Mesothelial cell of epicardium (in vitro differentiated cells): Measurements from ENCODE around the gene CDK6. TPM values are rescaled to one million over a fixed set of nuclear protein-coding genes. Genes with fewer than 3 reads are reported as not detected.
A peak's percentile ranks its signal among the peaks of the same experiment; 100 is the strongest.

Experiments
- DNase-seq, 2 experiments: peaks; one replicate each; pipeline ENCODE4 v3.0.0; 2021; ENCODE audit warnings: low spot score in 2 of 2; ENCODE audit not compliant: unreplicated experiment in 2 of 2
- H3K27ac Mint-ChIP-seq: 2 replicates; pipeline ENCODE4 v1.8.0; 2021; ENCODE audit warnings: mixed read lengths
- H3K27me3 Mint-ChIP-seq: 2 replicates; pipeline ENCODE4 v1.8.0; 2021; ENCODE audit warnings: low read depth, mixed read lengths
- H3K36me3 Mint-ChIP-seq: 2 replicates; pipeline ENCODE4 v1.8.0; 2021; ENCODE audit warnings: mixed read lengths
- H3K4me1 Mint-ChIP-seq: 2 replicates; pipeline ENCODE4 v1.8.0; 2021; ENCODE audit warnings: mixed read lengths
- H3K4me3 Mint-ChIP-seq: 2 replicates; pipeline ENCODE4 v1.8.0; 2021; ENCODE audit warnings: mild to moderate bottlenecking, moderate library complexity, mixed read lengths
- H3K9me3 Mint-ChIP-seq: 2 replicates; pipeline ENCODE4 v1.8.0; 2021; ENCODE audit warnings: mixed read lengths
- total RNA-seq: library from RNA; stranded (reverse); gene quantifications from 3 replicates; pipeline ENCODE4 v1.2.1, GENCODE V29; 2021
- TF ChIP-seq, protein P1 (sequence below): fragments of 200-600 bp; sonication (generic); IDR thresholded peaks from one replicate; pipeline ENCODE4 v1.5.0; 2021; ENCODE audit warnings: antibody characterized with exemption; ENCODE audit not compliant: unreplicated experiment

Gene CDK6
- total RNA-seq, 1 donor from 2014 or later = 138 TPM

DNA sequence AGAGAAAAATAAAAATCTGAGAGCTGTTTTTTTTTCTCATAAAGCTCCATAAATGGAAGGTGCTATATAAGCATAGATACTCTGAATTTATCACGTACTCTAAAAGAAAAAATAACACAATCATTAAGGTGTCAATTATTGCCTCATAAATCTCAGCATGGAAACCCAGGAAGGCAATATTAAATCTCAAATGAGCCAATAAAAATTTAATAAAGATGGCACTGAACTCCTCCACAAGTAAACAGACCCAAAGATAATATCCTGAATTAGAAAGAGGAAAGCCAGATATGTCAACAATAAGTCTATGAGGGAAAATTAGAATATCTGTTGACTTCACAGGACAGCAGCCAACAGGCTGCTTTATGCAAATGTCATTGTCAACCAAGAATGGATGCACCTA is 66.5 kb downstream of the CDK6 start:
- Mint-ChIP-seq H3K36me3 (peaks cover 18% of the 10 kb centered on the region), H3K9me3 (no peaks in the 10 kb centered on the region), H3K4me3 (no peak overlapping the region), H3K27me3 (no peaks in the 10 kb centered on the region), H3K27ac (peak overlapping the region; percentile 18), H3K4me1 (peaks cover 42% of the 10 kb centered on the region)
- TF ChIP-seq, protein P1, sequence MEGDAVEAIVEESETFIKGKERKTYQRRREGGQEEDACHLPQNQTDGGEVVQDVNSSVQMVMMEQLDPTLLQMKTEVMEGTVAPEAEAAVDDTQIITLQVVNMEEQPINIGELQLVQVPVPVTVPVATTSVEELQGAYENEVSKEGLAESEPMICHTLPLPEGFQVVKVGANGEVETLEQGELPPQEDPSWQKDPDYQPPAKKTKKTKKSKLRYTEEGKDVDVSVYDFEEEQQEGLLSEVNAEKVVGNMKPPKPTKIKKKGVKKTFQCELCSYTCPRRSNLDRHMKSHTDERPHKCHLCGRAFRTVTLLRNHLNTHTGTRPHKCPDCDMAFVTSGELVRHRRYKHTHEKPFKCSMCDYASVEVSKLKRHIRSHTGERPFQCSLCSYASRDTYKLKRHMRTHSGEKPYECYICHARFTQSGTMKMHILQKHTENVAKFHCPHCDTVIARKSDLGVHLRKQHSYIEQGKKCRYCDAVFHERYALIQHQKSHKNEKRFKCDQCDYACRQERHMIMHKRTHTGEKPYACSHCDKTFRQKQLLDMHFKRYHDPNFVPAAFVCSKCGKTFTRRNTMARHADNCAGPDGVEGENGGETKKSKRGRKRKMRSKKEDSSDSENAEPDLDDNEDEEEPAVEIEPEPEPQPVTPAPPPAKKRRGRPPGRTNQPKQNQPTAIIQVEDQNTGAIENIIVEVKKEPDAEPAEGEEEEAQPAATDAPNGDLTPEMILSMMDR = no peak
- no peak for DNase-seq

DNA sequence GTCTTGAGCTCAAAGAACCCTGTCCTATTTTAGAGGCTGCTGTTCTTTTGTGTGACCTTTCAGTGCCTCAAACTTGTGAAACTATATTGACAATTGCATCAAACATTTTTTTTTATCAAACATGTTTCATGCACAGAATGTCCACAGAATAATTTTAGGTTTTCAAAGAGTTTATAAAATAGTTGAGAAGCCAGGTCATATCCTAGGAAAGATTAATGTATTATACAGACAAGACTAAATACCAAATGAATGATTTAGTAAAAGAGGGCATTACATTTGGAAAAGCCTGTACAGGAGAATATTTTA is 67.0 kb downstream of the CDK6 start:
- Mint-ChIP-seq H3K4me1 (peaks cover 42% of the 10 kb centered on the region), H3K36me3 (peaks cover 13% of the 10 kb centered on the region), H3K4me3 (no peak overlapping the region), H3K9me3 (no peaks in the 10 kb centered on the region), H3K27ac (peak overlapping the region; percentile 18), H3K27me3 (no peaks in the 10 kb centered on the region)
- TF ChIP-seq, protein P1 = no peak
- DNase-seq = no peak

DNA sequence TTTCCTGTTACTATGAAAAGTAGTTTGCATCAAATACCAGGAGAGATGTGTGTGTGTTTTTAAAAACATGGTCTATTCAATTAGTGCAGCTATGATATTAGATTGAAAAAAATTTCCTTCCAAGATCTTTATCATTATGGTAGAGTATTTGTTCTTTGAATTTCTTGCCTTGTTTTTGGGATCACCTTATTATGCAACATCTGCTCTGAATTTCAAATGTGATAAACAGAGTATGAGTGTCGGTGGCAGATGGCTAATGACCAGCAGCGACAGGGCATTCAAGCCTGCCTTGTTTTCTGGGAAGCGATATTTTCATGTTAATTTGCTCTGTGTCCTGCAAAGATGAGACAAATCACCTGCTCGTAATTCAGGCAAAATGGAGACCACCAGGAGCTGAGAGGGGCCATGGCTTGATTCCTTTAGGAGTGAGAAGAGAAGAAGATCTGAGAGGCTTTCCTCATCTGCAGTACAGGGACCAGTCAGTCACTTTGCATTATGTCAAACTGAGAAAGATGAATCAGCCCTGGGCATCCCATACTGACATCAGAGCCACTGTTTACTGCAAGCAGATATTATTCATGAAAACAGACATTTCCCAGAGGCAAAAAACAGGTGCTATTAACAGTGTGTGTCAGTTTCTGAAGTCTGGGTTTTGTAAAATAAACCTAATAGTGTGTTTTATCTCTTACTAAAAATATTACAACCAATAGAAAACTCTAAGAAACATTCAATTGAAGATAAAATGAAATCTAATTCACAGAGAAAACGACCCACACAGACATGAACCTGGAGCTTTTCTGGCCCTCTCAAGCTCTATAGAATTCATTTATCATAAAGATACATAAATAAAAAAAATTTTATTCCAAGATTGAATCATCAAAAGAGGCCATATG is 67.6 kb downstream of the CDK6 start:
- peaks cover 13% of the 10 kb centered on the region for H3K36me3 Mint-ChIP-seq
- H3K27ac Mint-ChIP-seq = peak overlapping the region; percentile 35
- H3K27me3 Mint-ChIP-seq = no peaks in the 10 kb centered on the region
- no peak for DNase-seq
- no peaks in the 10 kb centered on the region for H3K9me3 Mint-ChIP-seq
- TF ChIP-seq, protein P1 = no peak
- H3K4me1 Mint-ChIP-seq = peaks cover 42% of the 10 kb centered on the region
- H3K4me3 Mint-ChIP-seq = no peak overlapping the region

DNA sequence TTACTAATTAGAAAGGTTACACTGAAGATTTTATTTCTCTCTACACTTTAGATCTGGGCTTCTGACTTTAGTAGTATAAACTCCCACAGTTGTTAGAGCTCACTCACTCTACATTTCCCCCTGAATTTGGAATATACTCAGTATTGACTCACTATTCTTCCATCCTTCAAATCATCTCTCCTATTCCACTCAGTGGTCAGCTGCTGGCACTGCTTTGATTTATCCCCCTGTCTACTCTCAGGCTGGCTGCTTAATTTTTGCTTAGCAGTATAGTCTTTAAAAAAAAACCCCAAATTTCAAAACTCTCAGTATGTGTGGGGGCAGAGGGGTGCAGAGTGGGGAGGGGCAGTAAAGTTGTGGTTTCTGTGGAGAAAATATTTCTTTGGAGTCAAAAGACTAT is 68.9 kb downstream of the CDK6 start:
- no peaks in the 10 kb centered on the region for H3K27me3 Mint-ChIP-seq
- H3K27ac Mint-ChIP-seq = peak overlapping the region; percentile 15
- peaks cover 11% of the 10 kb centered on the region for H3K36me3 Mint-ChIP-seq
- DNase-seq = no peak
- TF ChIP-seq, protein P1 = no peak
- peaks cover 46% of the 10 kb centered on the region for H3K4me1 Mint-ChIP-seq
- no peaks in the 10 kb centered on the region for H3K9me3 Mint-ChIP-seq
- no peak overlapping the region for H3K4me3 Mint-ChIP-seq

DNA sequence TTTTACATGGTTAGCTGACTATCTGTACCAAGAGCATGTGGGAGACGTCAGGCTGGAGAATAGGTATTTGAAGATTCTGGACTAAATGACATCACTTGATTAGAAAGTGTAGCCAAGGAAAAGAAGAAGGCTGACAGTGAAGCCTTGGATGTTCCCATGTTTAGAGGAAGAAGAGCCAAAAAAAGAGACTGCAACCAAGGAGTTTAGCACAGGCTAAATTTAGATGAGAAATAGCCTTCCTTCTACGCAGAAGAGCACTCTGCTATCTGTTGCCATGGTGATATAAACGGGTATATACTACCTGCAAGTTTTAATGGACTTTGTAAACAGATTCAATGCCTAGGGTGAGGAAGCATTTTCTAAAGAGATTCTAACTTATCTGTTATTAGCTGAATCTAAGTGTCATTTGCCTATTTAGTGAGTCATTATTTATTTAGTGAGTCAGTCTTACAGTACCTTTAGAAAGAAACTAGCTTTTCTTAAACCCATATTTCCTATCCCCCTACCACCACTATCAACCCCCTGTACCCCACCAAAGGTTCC is 69.8 kb downstream of the CDK6 start:
- no peak overlapping the region for H3K4me3 Mint-ChIP-seq
- H3K4me1 Mint-ChIP-seq = peaks cover 53% of the 10 kb centered on the region

More for the DNA sequence above, 69.8 kb downstream of the CDK6 start:
- TF ChIP-seq, protein P1 = no peak
- peaks cover 15% of the 10 kb centered on the region for H3K36me3 Mint-ChIP-seq
- peak overlapping the region; percentile 31 for H3K27ac Mint-ChIP-seq
- H3K9me3 Mint-ChIP-seq = no peaks in the 10 kb centered on the region
- no peak for DNase-seq
- H3K27me3 Mint-ChIP-seq = no peaks in the 10 kb centered on the region
